IPS-11a (cell line): ENCODE measurements around the gene EEF2K.
"Not testable (repeated sequence)": the region's sequence is repeated elsewhere in the genome, so short reads cannot be mapped to it uniquely, and the experiment has no call there.

ENCODE experiments used
- H3K4me3 ChIP-seq: one replicate; pipeline ENCODE4 v1.5.1; 2013; ENCODE audit warnings: low read depth, low read length, control low read depth

EEF2K gene

DNA sequence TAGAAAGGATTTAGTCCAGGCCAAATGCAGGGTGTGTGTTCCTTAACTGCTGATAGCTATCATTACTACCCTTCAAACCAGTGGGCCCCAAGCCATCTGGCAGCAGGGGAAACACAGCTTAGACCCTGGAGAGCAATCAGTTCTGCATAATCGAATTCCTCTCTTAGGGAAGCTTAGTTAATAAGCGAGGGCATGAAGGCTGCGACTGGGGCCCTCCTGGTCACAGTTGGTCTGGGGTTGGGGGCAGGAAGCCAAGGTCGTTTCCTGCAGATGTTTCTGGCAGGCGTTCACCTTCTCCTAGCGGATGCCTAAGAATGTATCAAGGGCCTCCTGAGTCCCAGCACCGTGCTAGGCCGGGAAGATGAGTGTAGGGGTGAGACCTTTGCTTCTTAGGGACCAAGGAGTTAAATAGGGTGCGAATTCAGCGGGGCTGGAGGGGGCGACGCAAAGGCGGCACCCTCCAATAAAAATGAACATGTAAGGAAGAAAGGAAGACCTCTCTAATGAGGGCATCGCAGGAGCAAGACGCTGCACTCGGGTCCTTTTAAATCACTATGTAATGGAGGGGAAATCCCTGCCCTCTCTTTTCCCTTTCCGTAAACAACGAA, 16.5 kb upstream of the EEF2K start:
- H3K4me3 ChIP-seq, result peak overlapping the region; percentile 71

DNA sequence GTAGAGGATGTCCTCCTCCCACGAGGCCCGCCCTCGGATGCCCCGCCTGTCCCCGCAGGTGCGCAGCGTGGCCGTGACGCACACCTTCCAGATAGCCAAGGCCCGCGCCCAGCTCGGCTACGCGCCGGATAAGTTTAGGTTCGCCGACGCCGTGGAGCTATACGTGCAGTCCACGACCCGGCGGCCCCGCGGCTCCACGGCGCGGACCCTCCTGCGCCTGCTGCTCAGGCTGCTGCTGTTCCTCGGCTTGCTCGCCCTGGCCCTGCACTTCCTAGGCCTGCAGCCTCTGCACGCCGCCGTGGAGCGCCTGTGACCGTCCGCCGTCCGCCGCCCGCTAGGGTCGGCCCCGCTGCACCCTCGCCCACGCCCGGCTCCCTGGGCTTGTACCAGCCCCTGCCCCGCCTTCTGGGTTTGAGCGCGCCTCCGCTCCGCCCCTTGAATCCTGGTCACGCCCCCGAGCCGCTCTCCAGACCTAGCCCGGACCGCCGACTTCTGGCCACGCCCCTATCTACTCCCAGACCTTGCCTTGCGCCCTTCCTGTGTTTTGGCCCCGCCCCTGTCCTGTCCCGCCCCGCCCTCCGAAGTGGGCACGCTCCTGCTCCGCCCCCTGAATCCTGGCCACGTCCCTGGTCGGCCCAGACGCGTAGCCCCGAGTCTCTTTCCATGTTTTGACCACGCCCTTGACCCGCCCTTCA, 15.8 kb upstream of the EEF2K start:
- peak overlapping the region; percentile 71 for H3K4me3 ChIP-seq

DNA sequence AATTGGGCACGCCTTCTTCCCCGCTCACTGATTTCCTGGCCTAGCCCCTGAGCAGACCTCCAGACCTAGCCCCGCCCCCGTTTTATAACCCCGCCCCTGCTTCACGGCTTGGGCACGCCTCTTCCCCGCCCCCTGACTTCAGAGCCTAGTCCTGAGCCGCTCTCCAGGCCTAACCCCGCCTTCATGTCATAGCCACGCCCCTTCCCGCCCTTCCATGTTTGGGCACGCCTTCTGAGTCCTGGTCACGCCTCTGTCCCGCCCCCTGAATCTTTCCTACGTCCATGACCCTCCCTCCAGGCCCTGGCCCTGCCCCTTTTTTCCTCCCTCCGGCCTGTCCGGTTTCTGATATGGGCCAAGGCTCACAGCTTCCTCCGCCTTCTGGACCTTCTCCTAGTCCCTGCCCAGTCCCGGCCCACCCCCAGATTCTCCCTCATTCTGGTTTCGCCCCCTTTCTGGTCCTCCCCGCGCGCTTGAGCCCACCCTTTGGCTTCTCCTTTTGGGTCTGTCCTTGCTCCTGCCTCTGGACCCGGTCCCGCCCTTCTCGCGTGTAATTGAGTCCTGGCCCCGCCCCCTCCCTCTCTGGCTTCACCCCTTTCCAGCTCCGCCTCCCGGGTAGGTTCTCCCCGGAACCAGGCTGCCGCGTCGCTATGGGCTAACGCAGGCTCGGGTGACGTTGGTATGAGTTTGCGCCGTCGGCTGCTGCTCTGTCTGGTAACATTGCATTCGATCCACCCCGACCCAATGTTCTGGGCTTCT, 15.1 kb upstream of the EEF2K start:
- peak overlapping the region; percentile 53 for H3K4me3 ChIP-seq

DNA sequence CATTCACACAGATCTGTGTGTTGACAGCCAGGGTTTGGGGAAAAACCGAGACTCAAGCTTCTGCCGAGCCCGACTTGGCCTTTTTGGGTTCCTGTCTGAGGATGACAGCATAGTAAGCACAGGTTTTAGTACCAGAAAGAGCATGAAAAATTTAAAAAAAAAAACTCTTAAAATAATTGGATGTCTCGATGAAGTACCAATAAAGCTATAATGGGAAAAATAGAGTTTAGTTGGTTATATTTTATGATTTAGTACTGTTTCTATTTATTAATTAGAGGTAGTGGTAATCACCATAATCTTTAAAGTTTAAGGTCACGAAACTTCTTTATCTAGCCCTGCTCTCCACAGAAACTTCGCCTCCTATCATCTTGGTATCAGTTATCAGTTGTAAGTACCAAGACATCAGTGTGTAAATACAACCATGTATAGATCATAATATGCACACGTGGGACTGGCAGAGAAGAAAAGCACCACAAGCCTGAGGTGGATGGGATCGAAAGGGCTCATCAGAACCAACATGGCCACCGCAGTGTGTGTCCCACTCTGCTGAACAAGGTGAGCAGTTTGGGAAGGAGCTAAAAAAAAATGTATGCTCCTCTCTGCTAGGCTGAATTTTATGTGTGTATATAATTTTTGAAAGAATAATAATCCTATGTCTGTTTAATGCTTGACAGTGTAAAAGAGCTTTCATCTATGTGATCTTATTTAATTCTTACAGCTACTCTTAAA, 14.4 kb upstream of the EEF2K start:
- peak overlapping the region; percentile 53 for H3K4me3 ChIP-seq

DNA sequence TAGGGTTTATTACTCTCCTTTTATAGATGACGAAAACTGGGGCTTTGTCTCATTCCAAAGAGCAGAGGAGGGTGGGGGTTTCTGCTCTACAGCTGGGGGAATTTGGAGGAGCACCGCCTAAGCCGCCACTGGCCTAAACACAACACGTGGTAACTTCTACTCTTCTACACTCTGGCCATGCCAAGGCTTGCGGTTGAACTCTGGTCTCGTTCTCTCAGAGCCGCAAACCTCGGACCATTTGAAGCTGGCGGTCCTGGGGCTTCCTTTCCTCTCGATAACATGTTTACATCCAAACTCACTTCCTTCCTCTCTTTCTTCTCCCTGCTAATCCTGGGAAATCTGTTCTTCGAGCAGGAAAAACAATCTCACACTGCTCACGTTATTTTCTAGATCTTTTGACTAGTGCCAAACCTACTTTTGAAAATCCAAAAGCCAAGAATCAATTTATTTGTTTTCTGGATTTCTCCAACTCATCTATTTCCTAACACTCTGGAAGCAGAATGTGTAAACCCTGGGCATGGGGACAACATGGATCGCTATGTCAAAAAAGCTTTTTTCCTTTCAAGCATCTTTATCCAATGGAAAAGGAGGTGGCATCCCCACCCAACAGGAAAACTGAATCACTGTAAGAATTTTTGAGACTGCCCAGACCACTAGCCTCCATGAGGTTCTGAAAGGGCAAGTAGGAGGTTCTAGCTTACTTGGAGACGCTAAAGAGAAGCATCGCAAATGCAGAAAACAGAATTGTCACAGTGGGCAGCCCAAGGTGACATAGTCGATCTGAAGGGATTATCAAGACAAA, 13.6 kb upstream of the EEF2K start:
- no peak overlapping the region for H3K4me3 ChIP-seq

DNA sequence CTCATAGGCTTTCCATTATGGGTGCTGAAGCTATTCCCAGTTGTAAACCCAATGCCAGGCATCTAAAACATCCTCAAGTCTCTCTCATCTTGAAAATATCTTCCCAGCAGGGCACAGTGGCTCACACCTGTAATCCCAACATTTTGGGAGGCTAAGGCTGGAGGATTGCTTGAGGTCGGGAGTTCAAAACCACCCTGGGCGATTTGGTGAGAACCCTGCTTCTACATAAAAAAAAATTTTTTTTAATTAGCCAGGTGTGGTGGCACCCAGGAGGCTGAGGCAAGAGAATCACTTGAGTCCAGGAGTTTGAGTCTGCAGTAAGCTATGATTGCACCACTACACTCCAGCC, 13.0 kb upstream of the EEF2K start:
- no peak overlapping the region for H3K4me3 ChIP-seq

DNA sequence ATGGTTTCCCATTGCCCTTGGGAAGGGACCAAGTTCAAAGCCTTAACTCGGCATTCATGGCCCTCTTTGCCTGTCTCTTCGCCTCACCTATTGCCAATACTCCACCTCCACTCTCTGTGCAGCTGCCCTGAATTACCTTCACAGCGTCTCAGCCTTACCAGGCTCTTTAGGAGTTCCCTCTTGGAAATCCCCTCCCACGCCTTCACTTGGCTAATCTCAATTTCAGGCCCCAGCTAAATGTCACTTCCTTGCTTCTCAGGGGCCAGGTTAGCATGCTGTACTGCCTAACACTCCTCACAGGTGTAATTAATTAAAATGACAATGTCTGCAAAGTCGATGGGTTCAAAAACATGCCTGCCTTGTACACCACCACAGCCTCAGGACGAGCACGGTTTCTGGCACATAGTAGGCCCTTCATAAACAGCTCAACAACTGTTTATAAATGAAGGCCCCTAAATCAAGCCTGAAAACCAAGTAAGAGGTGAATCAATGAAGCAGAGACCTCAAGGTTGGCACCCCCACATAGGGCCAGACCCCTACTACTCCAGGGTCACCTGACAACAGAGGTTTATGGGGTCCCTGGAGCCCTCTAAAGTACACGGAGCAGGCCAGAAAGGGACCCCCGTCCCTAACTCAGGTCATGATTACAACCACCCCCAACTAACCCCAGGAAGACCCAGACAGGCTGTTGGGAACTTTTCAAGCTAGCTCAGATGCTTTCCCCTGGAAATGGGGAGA, 11.2 kb upstream of the EEF2K start:
- no peak overlapping the region for H3K4me3 ChIP-seq

DNA sequence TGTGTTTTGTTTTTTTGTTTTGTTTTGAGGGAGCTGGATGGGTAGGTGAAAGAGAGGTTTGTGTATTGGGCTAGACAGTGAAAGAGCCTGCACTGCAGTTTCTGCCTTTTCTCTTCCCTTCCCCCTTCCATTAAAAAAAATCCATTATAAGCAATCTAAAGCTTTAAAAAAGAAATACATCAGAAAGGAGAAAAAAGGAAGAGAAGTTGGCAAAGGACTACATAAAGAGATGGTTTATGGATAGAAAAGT, 10.7 kb upstream of the EEF2K start:
- no peak overlapping the region for H3K4me3 ChIP-seq

DNA sequence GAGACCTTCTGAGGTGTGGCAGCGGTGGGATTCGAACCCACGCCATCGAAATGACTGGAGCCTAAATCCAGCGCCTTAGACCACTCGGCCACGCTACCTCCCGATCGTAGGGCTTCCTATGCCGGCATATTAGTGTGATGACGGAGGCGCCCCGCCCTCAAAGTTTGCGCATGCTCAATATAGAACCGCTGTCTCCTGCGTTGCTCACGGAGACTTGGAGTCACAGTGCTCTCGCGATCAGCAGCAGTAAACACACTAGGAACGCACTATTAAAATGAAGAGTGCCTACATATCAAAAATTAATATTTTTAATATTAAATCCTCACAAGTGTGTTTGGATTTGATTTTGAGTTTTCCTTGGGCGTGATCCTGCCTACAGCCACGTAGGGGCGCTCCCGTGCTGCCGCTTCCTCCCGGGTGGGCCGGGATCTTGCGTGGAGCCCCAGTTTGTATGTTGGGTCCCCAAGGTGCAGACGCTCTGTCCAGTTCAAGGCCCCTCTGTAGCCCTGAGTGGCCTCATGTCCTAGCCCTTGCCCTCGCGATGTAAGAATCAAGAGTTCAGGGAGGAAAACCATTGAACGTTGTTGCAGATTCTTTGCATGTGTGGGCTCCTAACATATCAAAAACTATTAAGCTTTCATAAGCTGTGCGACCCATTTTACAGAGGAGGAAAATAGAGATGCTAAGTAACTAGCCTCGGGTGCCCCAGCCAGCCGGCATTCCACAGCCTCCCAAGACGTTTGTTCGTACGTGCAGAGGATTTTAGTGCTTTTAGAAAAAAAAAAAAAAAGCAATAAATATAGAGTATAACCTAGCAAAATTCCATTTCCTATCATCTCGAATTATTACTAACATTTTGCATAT, 10.2 kb upstream of the EEF2K start:
- peak overlapping the region; percentile 71 for H3K4me3 ChIP-seq

DNA sequence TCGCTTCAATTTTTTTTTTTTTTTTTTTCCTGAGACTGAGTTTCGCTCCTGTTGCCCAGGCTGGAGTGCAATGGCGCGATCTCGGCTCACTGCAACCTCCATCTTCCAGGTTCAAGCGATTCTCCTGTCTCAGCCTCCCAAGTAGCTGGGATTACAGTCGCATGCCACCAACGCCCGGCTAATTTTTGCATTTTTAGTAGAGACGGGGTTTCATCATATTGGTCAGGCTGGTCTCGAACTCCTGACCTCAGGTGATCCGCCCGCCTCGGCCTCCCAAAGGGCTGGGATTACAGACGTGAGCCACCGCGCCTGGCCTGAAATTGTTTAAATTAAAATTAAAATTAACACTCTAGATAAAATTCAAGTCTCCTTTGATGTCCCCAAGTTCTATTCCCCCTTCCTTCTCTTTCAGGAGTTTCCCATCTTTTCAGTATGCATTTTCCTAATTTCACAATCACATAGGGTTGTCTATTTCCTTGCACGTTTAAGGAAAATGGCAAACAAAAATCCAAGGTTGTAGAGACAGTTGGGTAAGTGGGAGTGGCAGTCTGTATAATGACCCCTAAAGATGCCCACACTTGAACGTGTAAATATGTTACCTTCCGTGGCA, 9.4 kb upstream of the EEF2K start:
- not testable (repeated sequence) for H3K4me3 ChIP-seq

DNA sequence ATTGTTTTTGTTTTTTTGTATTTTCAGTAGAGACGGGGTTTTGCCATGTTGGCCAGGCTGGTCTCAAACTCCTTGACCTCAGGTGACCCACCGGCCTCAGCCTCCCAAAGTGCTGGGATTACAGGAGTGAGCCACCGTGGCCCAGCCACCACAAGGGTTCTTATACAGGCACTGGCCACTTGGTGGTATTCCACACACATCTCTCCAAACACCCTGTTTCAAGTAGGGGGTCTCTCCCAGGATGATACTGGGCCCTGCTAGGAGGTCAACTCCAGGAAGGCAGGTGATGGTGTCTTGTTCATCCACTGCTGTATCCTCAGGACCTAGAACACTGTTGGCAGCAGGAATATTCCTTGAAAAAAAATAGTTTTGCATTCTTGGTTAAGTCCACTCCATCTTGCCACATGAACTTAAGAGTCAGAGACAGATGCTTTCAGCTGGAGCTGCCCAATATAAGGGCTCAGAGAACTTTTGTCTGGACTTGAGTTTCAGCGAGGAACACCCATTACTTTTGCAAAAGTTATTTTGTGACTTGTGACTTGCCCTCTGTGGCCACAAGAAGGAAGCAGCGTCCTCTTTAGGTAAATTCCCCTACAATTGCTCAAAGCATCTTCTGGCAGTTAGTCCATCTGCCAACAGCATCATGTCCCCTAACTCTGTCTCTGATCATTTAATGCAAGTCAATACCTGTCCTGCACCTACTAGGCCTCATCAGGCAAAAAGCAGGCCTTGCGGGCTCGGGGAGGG, 7.4 kb upstream of the EEF2K start:
- no peak overlapping the region for H3K4me3 ChIP-seq

DNA sequence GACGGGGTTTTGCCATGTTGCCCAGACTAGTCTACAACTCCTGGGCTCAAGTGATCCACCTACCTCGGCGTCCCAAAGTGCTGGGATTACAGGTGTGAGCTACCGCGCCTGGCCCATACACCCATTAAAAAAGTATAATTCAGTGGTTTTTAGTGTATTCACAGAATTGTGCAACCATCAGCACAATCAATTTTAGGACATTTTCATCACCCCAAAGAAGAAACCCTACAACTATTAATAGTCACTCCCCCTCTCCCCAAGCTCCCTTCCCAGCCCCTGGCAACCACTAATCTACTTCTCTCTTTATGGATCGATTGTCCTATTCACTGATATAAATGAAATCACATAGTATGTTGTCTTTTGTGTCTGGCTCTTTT, 3.8 kb upstream of the EEF2K start:
- H3K4me3 ChIP-seq, result no peak overlapping the region

DNA sequence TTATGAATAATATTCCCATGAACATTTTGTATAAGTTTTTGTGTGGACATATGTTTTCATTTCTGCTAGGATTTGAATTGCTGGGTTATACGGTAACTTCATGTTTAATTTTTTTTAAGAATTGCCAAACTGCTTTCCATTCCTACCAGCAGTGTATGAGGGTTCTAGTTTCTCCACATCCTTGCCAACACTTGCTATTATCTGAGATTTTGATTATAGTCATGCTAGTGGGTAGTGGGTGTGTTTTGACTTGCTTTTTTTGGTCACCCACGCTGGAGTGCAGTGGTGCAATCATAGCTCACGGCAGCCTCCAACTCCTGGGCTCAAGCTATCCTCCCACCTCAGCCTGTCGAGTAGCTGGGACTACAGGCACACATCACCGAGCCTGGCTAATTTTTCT, 3.0 kb upstream of the EEF2K start:
- no peak overlapping the region for H3K4me3 ChIP-seq

DNA sequence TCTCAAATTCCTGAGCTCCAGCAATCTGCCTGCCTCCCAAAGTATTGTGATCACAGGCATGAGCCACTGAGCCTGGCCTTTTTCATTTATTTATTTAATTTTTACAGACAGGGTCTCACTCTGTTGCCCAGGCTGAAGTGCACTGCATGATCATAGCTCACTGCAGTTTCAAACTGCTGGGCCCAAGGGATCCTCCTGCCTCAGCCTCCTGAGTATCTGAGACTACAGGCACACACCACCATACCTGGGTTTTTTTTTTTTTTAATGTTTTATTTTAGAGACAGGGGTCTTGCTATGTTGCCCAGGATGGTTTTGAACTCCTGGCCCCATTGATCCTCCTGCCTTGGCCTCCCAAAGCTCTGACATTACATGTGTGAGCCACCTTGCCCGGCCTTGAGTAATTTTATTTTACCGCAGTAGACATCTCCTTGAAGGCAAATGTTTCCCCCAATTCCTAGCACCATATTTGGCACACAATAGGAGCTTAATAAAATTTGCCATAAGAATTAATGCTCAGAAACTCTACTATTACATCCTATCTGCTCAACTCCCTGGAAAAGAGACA, 1.9 kb upstream of the EEF2K start:
- H3K4me3 ChIP-seq, result no peak overlapping the region

DNA sequence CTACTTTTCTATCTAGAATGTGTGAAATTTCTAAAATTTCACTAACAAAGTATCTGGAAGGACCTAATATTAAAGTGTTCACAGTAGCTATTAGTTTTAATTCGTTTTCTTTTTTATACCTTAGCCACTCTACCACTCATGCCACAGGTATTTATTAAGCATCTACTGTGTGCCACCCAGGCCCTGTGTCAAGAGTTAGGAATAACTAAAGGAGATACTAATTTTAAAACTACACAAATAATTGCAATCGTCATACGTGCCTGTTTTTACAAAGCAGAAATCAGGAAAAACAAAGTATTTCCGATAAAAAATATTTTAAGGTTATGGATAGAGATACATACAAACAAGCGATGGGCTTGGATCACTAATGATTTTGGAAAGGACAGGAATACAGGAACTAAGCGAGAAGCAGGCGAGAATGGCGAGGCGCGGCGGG, 483 bp upstream of the EEF2K start:
- peak overlapping the region; percentile 20 for H3K4me3 ChIP-seq

DNA sequence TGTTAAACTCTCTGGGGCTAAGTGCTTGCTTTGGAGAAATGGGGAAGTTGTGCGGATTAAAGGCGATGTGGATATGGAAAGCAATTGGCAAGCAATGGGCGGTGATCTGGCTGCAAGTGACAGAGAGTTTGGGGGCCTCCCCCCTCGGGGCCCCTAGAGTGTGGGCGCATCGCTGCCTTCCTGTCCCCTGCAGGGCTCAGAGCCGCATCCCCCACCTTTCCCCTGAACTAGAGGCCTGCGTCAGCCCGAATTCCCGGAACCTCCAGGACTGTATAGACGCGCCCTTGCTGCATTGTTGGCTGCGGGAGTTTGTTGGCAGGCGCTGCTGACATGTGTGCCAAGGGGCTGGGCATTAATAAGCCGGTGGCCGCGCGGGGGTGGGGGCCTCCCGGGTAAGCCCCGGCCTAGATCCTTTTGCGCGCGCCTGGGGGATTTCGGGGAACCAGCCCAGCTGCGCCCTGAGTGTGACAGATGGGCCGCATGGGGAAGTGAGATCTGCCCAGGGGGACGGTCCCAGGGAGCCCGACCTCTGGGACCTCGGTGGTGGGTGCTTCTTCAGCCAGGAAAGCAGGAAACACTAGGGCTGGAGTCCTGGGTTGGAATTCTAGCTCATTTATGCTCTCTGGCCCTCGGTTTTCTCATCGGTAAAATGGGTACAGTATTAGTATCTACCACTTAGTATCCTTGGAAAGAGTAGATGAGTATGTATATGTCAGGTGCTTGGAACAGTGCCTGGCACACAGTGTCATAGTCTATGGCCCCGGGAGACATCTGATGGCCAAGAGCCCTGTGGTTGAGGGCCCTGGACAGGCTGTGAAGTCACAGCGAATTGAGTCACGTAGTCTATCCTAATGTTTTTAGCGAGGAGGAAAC, 1.0 kb downstream of the EEF2K start:
- H3K4me3 ChIP-seq, result peak overlapping the region; percentile 70

DNA sequence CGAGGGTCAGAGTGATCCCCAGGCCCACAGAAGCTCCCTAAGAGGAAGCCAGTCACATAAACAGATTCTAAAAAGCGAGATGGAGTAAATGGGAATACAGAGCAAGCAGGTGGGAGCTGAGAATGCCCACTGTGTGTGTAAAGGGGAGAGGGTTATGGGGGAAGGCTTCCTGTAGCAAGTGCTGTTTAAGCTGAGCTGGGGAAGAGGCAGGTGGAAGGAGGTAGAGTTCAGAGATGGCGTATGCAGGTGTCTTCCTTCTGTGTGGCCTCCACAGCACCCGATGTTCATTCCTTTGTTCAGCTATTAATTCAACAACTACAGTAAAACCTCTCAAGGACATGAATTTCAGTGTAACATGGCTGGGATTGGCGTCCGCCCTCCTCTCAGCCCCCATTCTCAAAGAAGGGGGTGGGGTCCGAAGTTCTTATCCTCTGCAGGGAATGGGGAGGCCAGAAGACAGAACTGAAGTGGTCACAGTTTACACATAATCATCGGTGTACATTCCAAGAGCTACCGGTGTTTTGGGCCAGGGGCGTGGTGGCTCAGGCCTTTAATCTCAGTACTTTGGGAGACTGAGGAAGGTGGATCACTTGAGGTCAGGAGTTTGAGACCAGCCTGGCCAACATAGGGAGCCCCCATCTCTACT, 1.8 kb downstream of the EEF2K start:
- H3K4me3 ChIP-seq, result peak overlapping the region; percentile 70
